Lower lobe of right lung (tissue), 2 donors: ENCODE results near the gene SLC1A7. TPM values are rescaled to one million over a fixed set of nuclear protein-coding genes. Genes with fewer than 3 reads are reported as not detected.

Experiments
- ATAC-seq, 2 donors: fragments of 200-7000 bp; cut with Tn5 transposase; one replicate each; pipeline ENCODE4 v1.9.1; 2020 to 2022; ENCODE audit warnings: mild to moderate bottlenecking in 2 of 2, moderate library complexity in 2 of 2
- DNase-seq: peaks from one replicate; pipeline ENCODE4 v3.0.0-alpha.2; 2020
- H3K27ac ChIP-seq: fragments of 200-600 bp; one replicate; pipeline ENCODE4 v1.8.0; 2022
- H3K27me3 ChIP-seq: fragments of 200-600 bp; one replicate; pipeline ENCODE4 v1.8.0; 2022; ENCODE audit warnings: low read depth
- H3K36me3 ChIP-seq: fragments of 200-600 bp; one replicate; pipeline ENCODE4 v1.8.0; 2022; ENCODE audit warnings: mild to moderate bottlenecking
- H3K4me1 ChIP-seq: fragments of 200-600 bp; one replicate; pipeline ENCODE4 v1.8.0; 2022
- H3K4me3 ChIP-seq: fragments of 200-600 bp; one replicate; pipeline ENCODE4 v1.8.0; 2022; ENCODE audit warnings: mild to moderate bottlenecking
- H3K9me3 ChIP-seq: fragments of 200-600 bp; one replicate; pipeline ENCODE4 v1.8.0; 2022
- CTCF ChIP-seq: fragments of 200-600 bp; IDR thresholded peaks from one replicate; pipeline ENCODE4 v1.8.0; 2022; ENCODE audit warnings: antibody characterized with exemption, mild to moderate bottlenecking
- intact Hi-C: fragments of 100-400 bp; cut with DNase I; formaldehyde crosslinking; loops from one replicate; pipeline ENCODE4 v1.11.0; 2022
- total RNA-seq: library from RNA; stranded (reverse); fragmentation: NEBNext Ultra II Directional; extraction: Animal tissue kit (Norgen Biotek cat#: 25700); gene quantifications from one replicate; pipeline ENCODE4 v1.2.1, GENCODE V29; 2021
- donor health status: DM: no; HTN: yes; CAD: no; lungs with severe emphysema.

The SLC1A7 gene
- total RNA-seq, 1 donor from 2014 or later = 0.68 TPM

GRCh38 chr1:53138991-53139884 is 3.2 kb downstream of the SLC1A7 start:
- Histone ChIP-seq H3K4me3 (no peak overlapping the region), H3K27me3 (no peaks in the 10 kb centered on the region), H3K9me3 (peaks cover 10% of the 10 kb centered on the region), H3K4me1 (peaks cover 13% of the 10 kb centered on the region), H3K27ac (peak overlapping the region; percentile 31), H3K36me3 (no peaks in the 10 kb centered on the region)
- ATAC-seq (no peak), DNase-seq (no peak)
- intact Hi-C loops = no loop called here
- TF ChIP-seq CTCF = no peak

- peaks cover 13% of the 10 kb centered on the region for H3K4me1 ChIP-seq
- no peak for TF ChIP-seq CTCF
- ATAC-seq = no peak
- no peaks in the 10 kb centered on the region for H3K36me3 ChIP-seq
- no peaks in the 10 kb centered on the region for H3K27me3 ChIP-seq
- no peak for DNase-seq
- intact Hi-C loops = no loop called here
- no peak overlapping the region for H3K27ac ChIP-seq
- H3K9me3 ChIP-seq = peaks cover 10% of the 10 kb centered on the region
- H3K4me3 ChIP-seq = no peak overlapping the region
These were observed 4.7 kb downstream of the SLC1A7 start for GRCh38 chr1:53137729-53138128.

GRCh38 chr1:53135735-53136114 is 6.7 kb downstream of the SLC1A7 start:
- DNase-seq = no peak
- intact Hi-C loops = no loop called here
- peak overlapping the region; percentile 31 for H3K27ac ChIP-seq

GRCh38 chr1:53134961-53135734 is 7.3 kb downstream of the SLC1A7 start:
- ATAC-seq = peak; percentile 70 to 74
- H3K27ac ChIP-seq = peak overlapping the region; percentile 31
- DNase-seq = no peak

More at GRCh38 chr1:53135735-53136114, 6.7 kb downstream of the SLC1A7 start:
- H3K9me3 ChIP-seq = peaks cover 10% of the 10 kb centered on the region
- H3K27me3 ChIP-seq = no peaks in the 10 kb centered on the region
- peak; percentile 29 to 69 for ATAC-seq
- TF ChIP-seq CTCF = no peak
- H3K4me3 ChIP-seq = no peak overlapping the region
- no peaks in the 10 kb centered on the region for H3K36me3 ChIP-seq
- H3K4me1 ChIP-seq = peaks cover 12% of the 10 kb centered on the region

More at GRCh38 chr1:53134961-53135734, 7.3 kb downstream of the SLC1A7 start:
- Histone ChIP-seq H3K4me1 (peaks cover 6% of the 10 kb centered on the region), H3K4me3 (no peak overlapping the region), H3K27me3 (no peaks in the 10 kb centered on the region), H3K36me3 (no peaks in the 10 kb centered on the region), H3K9me3 (peaks cover 10% of the 10 kb centered on the region)
- intact Hi-C loops = no loop called here
- TF ChIP-seq CTCF = no peak
